ENCODE data around the gene ZNF57. TPM values are rescaled to one million over a fixed set of nuclear protein-coding genes. Genes with fewer than 3 reads are reported as not detected.
"Not testable (repeated sequence)": the region's sequence is repeated elsewhere in the genome, so short reads cannot be mapped to it uniquely, and the experiment has no call there.

The ZNF57 gene
- total RNA-seq, 3 donors from 2014 or later (not counting 1 experiment from before 2014, with no cell fraction given), result 4.4 to 7.5 (median 4.7) TPM

- intact Hi-C loops (cut with micrococcal nuclease), result no loop called here
- Histone ChIP-seq H3K36me3 (ENCODE audit: control insufficient read depth, insufficient read depth, low read length) (no peaks in the 10 kb centered on the region), H3K27me3 (ENCODE audit: control insufficient read depth, insufficient read depth, low read length) (no peaks in the 10 kb centered on the region), H3K9me3 (ENCODE audit: control insufficient read depth, insufficient read depth, low read length) (no peaks in the 10 kb centered on the region), H3K4me1 (ENCODE audit: control insufficient read depth, insufficient read depth, low read length) (peaks cover 3% of the 10 kb centered on the region), H3K4me3 (ENCODE audit: low read length) (no peak overlapping the region), H3K27ac (ENCODE audit: low read length) (no peak overlapping the region)
- no peak overlapping the region for H3K4me3 Mint-ChIP-seq
- no peaks in the 10 kb centered on the region for H3K36me3 Mint-ChIP-seq
- H3K4me1 Mint-ChIP-seq, result peaks cover 4 to 9% of the 10 kb centered on the region in 2 donors
- no peak for DNase-seq
- no peaks in the 10 kb centered on the region for H3K9me3 Mint-ChIP-seq
- H3K27ac Mint-ChIP-seq, result no peak overlapping the region
- no peak for TF ChIP-seq CTCF (IDR thresholded peaks at IDR 0.05)
- peaks cover 3 to 7% of the 10 kb centered on the region in 2 donors for H3K27me3 Mint-ChIP-seq (ENCODE audit: low read depth in 2 of 2)
- ATAC-seq, result no peak
- 76% methylated on average over 10 of the region's 10 CpGs for WGBS (ENCODE audit: insufficient coverage)
Measured at GRCh38 chr19:2869618-2870017, 31.1 kb upstream of the ZNF57 start.

GRCh38 chr19:2872175-2872574, 28.6 kb upstream of the ZNF57 start:
- ATAC-seq; H3K4me3 Mint-ChIP-seq; H3K4me1 Mint-ChIP-seq; H3K4me1 ChIP-seq (ENCODE audit: control insufficient read depth, insufficient read depth, low read length); H3K36me3 ChIP-seq (ENCODE audit: control insufficient read depth, insufficient read depth, low read length); intact Hi-C loops (cut with micrococcal nuclease); H3K27me3 Mint-ChIP-seq (ENCODE audit: low read depth in 2 of 2); H3K27me3 ChIP-seq (ENCODE audit: control insufficient read depth, insufficient read depth, low read length); H3K27ac ChIP-seq (ENCODE audit: low read length); H3K9me3 Mint-ChIP-seq; H3K36me3 Mint-ChIP-seq; H3K27ac Mint-ChIP-seq; H3K4me3 ChIP-seq (ENCODE audit: low read length): not testable (repeated sequence)
- 12% methylated on average over 5 of the region's 11 CpGs for WGBS (ENCODE audit: insufficient coverage)
- DNase-seq, result peak in 1 of 2 donors; percentile 21
- H3K9me3 ChIP-seq (ENCODE audit: control insufficient read depth, insufficient read depth, low read length), result peaks cover 11% of the 10 kb centered on the region

DNA sequence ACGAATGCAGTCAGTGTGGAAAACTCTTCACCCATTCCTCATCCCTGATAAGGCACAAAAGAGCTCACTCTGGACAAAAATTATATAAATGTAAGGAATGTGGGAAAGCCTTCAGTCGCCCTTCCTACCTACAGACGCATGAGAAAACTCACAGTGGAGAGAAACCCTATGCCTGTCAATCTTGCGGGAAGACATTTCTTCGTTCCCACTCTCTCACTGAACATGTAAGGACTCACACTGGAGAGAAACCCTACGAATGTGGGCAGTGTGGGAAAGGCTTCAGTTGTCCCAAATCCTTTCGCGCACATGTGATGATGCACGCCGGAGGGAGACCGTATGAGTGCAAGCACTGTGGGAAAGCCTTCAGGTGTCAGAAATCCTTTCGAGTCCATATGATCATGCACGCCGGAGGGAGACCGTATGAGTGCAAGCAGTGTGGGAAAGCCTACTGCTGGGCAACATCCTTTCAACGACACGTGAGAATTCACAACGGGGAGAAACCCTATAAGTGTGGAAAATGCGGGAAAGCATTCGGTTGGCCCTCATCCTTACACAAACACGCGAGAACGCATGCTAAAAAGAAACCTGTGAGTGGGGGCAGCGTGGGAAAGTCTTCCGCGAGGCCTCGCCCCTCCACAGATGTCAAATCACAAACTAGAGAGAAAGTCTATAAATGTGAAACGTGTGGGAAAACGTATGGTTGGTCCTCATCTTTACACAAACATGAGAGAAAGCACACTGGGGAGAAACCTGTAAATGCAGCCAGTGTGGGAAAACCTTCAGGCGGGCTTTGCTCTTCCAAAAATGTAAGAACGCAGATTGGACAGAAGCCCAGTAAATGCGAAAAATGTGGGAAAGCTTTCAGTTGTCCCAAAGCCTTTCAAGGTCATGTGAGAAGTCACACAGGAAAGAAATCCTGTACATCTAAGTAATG, 23.1 kb upstream of the ZNF57 start:
- H3K9me3 Mint-ChIP-seq, result no peaks in the 10 kb centered on the region
- intact Hi-C loops (cut with micrococcal nuclease), result no loop called here
- Histone ChIP-seq H3K36me3 (ENCODE audit: control insufficient read depth, insufficient read depth, low read length) (no peaks in the 10 kb centered on the region), H3K27ac (ENCODE audit: low read length) (no peak overlapping the region), H3K4me1 (ENCODE audit: control insufficient read depth, insufficient read depth, low read length) (no peaks in the 10 kb centered on the region), H3K4me3 (ENCODE audit: low read length) (no peak overlapping the region), H3K27me3 (ENCODE audit: control insufficient read depth, insufficient read depth, low read length) (no peaks in the 10 kb centered on the region), H3K9me3 (ENCODE audit: control insufficient read depth, insufficient read depth, low read length) (peaks cover 27% of the 10 kb centered on the region)
- no peak for TF ChIP-seq CTCF (IDR thresholded peaks at IDR 0.05)
- H3K4me1 Mint-ChIP-seq, result no peaks in the 10 kb centered on the region
- H3K4me3 Mint-ChIP-seq, result no peak overlapping the region
- ATAC-seq (no peak), DNase-seq (no peak)
- H3K27ac Mint-ChIP-seq, result no peak overlapping the region
- no peaks in the 10 kb centered on the region for H3K27me3 Mint-ChIP-seq (ENCODE audit: low read depth in 2 of 2)
- H3K36me3 Mint-ChIP-seq, result no peaks in the 10 kb centered on the region
- 87% methylated on average over 32 of the region's 32 CpGs for WGBS (ENCODE audit: insufficient coverage)

- no peaks in the 10 kb centered on the region for H3K9me3 ChIP-seq (ENCODE audit: control insufficient read depth, insufficient read depth, low read length)
- Mint-ChIP-seq H3K36me3 (no peaks in the 10 kb centered on the region), H3K27me3 (ENCODE audit: low read depth in 2 of 2) (no peaks in the 10 kb centered on the region), H3K27ac (no peak overlapping the region), H3K4me1 (no peaks in the 10 kb centered on the region), H3K4me3 (no peak overlapping the region), H3K9me3 (no peaks in the 10 kb centered on the region)
- H3K36me3 ChIP-seq (ENCODE audit: control insufficient read depth, insufficient read depth, low read length), result no peaks in the 10 kb centered on the region
- no peak for DNase-seq
- H3K4me1 ChIP-seq (ENCODE audit: control insufficient read depth, insufficient read depth, low read length), result peaks cover 4% of the 10 kb centered on the region
- ATAC-seq, result no peak
- intact Hi-C loops (cut with micrococcal nuclease), result no loop called here
- H3K27ac ChIP-seq (ENCODE audit: low read length), result no peak overlapping the region
- no peak overlapping the region for H3K4me3 ChIP-seq (ENCODE audit: low read length)
- TF ChIP-seq CTCF (IDR thresholded peaks at IDR 0.05), result no peak
- no peaks in the 10 kb centered on the region for H3K27me3 ChIP-seq (ENCODE audit: control insufficient read depth, insufficient read depth, low read length)
- 95% methylated on average over 14 of the region's 14 CpGs for WGBS (ENCODE audit: insufficient coverage)
Measured at GRCh38 chr19:2883686-2884439, 16.9 kb upstream of the ZNF57 start.

Measured in natural killer cell (primary cell).